Neural progenitor cell (in vitro differentiated cells): ENCODE measurements around the gene GPR3.

Experiments used
- EZH2 ChIP-seq: fragments of 200-600 bp; sonication (generic); IDR thresholded peaks from 2 replicates; pipeline ENCODE4 v1.6.1; 2017; ENCODE audit warnings: antibody characterized with exemption, mild to moderate bottlenecking, moderate library complexity
- EZH2phosphoT487 ChIP-seq: fragments of 200-600 bp; sonication (generic); IDR thresholded peaks from 2 replicates; pipeline ENCODE4 v1.6.1; 2017; ENCODE audit warnings: antibody characterized with exemption
- TF ChIP-seq, protein P1 (sequence below): fragments of 200-600 bp; sonication (generic); IDR thresholded peaks from 2 replicates; pipeline ENCODE4 v1.5.1; 2017; ENCODE audit warnings: antibody characterized with exemption, mild to moderate bottlenecking

DNA sequence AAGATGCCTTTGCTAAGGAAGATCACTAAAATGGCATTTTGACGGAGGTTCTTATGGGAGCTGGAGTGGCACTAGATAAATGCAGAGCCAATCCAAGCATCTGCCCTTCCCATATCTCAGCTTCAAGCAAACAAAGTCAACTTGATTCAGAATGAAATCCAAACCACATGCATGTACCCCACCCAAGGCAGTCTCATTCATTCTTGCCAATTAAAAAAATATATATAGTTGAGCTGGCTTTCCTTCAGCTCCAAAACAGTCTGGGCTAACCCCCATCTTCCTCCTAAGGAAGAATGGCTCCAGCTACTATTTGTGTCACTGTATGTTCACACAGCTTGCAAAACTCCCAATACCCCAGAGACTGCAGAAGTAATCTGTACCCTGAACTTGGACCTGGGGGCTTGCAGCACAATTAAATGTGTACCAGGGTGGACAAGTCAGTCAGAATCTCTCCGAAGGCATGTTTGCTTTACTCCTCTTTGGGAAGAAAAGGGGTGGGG, 35.4 kb downstream of the GPR3 start:
- TF ChIP-seq EZH2 (no peak), EZH2phosphoT487 (no peak)
- TF ChIP-seq, protein P1, sequence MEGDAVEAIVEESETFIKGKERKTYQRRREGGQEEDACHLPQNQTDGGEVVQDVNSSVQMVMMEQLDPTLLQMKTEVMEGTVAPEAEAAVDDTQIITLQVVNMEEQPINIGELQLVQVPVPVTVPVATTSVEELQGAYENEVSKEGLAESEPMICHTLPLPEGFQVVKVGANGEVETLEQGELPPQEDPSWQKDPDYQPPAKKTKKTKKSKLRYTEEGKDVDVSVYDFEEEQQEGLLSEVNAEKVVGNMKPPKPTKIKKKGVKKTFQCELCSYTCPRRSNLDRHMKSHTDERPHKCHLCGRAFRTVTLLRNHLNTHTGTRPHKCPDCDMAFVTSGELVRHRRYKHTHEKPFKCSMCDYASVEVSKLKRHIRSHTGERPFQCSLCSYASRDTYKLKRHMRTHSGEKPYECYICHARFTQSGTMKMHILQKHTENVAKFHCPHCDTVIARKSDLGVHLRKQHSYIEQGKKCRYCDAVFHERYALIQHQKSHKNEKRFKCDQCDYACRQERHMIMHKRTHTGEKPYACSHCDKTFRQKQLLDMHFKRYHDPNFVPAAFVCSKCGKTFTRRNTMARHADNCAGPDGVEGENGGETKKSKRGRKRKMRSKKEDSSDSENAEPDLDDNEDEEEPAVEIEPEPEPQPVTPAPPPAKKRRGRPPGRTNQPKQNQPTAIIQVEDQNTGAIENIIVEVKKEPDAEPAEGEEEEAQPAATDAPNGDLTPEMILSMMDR = no peak
